Measurements from ENCODE around the gene UGT1A5. TPM values are rescaled to one million over a fixed set of nuclear protein-coding genes. Genes with fewer than 3 reads are reported as not detected.

Gene UGT1A5
- polyA plus RNA-seq, 2 donors = 0.01 to 2.9 TPM

DNA sequence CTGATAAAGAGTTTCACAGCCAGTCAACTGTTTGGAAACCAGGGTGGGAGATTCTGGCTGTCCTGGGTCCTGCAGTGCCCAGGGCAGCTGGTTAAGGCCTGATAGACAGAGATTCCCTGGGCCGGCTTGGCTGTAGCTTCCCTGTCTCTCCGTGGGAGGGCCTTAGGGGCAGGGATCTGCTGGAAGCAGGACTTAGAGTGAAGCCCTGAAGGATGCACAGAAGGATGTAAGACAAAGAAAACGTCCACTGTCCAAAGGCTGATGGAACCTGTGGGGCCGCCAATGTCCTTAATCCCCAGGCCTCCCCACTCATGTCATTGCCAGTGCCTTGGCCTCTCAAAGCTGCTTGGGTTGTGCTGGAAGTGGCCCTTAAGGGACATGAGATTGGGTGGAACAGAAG is 98.4 kb downstream of the UGT1A5 start:
- WGBS, 2 donors = 70 to 86% methylated on average over 4 of the region's 4 CpGs
- H3K4me3 ChIP-seq (ENCODE audit: low read depth in 1 of 2, low read length in 2 of 2) = no peak overlapping the region
- H3K4me1 ChIP-seq (ENCODE audit: control insufficient read depth in 2 of 2, insufficient read depth in 2 of 2, low read length in 1 of 2) = no peaks in the 10 kb centered on the region
- H3K27ac ChIP-seq (ENCODE audit: low read depth in 2 of 2, low read length in 1 of 2) = no peak overlapping the region
- H3K9me3 ChIP-seq (ENCODE audit: control insufficient read depth in 2 of 2, insufficient read depth in 1 of 2, low read depth in 1 of 2, low read length in 1 of 2) = peaks cover 0 to 2% of the 10 kb centered on the region in 2 donors
- no peaks in the 10 kb centered on the region for H3K36me3 ChIP-seq (ENCODE audit: control insufficient read depth in 2 of 2, insufficient read depth in 2 of 2, low read length in 1 of 2)
- no peaks in the 10 kb centered on the region for H3K27me3 ChIP-seq (ENCODE audit: control insufficient read depth in 1 of 2, insufficient read depth in 2 of 2, low read length in 2 of 2)

DNA sequence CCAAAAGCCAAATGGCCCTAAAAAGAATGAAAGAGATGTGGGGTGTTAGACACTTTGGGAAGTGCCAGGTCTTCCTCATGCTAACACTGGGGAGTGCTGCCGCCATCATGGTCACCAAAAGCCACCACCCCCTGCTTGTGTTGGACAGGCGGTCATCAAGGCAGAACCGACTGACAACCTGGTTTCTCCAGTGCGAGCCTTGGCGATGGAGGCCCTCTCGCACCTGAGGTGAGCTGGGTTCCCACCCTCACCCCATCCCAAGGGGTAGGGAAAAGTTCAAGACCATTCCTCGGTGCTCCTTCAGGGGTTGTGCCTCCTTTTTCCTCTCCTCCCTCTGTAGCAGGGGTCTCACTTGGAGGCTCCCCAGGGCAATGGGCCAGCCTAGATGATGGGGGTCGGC is 99.0 kb downstream of the UGT1A5 start:
- no peak overlapping the region for H3K4me3 ChIP-seq (ENCODE audit: low read depth in 1 of 2, low read length in 2 of 2)
- 86 to 91% methylated on average over 8 of the region's 8 CpGs for WGBS, 2 donors
- H3K4me1 ChIP-seq (ENCODE audit: control insufficient read depth in 2 of 2, insufficient read depth in 2 of 2, low read length in 1 of 2) = no peaks in the 10 kb centered on the region

DNA sequence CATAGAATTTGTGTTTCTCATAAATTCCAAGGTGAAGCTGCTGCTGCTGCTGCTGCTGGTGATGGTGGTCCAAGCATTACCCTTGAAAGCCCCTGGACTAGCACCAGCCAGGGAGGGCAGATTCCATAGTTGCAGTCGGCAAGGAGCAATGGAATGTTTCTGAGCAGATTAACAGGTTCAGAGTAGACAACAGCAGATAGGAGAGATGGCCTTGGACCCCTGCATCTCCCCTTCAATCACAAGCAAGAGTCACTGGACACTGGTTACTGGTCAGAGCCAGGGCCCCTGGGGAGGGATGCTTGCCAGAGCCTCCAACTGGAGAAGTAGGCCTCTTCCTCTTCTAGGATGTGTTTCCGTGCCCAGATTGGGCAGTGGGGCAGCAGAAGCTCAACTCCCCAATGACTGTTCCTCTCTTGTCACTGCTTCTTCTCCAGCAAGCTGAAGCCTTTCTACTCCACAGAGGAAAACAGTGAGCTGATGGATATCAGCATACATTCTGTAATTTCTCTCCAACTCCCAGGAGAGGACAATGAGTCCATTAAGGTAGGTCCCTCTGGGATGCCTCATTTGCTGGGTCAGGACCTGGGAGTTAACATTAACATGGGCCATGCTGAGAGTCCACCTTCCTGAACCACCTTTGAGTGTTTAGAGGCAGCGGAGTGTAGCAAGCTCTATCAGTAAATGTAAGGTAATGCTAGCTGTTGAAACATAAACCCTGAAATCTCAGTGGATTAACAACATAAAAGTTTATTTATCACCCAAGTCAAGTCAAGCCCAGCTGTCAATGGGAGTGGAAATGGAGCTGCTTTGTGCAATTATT is 100.7 kb downstream of the UGT1A5 start:
- H3K36me3 ChIP-seq (ENCODE audit: control insufficient read depth in 2 of 2, insufficient read depth in 2 of 2, low read length in 1 of 2) = no peaks in the 10 kb centered on the region
- no peak overlapping the region for H3K4me3 ChIP-seq (ENCODE audit: low read depth in 1 of 2, low read length in 2 of 2)
- WGBS, 2 donors = 81 to 88% methylated on average over 3 of the region's 3 CpGs
- peaks cover 0 to 2% of the 10 kb centered on the region in 2 donors for H3K4me1 ChIP-seq (ENCODE audit: control insufficient read depth in 2 of 2, insufficient read depth in 2 of 2, low read length in 1 of 2)
- no peak overlapping the region for H3K27ac ChIP-seq (ENCODE audit: low read depth in 2 of 2, low read length in 1 of 2)
- H3K9me3 ChIP-seq (ENCODE audit: control insufficient read depth in 2 of 2, insufficient read depth in 1 of 2, low read depth in 1 of 2, low read length in 1 of 2) = peaks cover 0 to 5% of the 10 kb centered on the region in 2 donors
- H3K27me3 ChIP-seq (ENCODE audit: control insufficient read depth in 1 of 2, insufficient read depth in 2 of 2, low read length in 2 of 2) = no peaks in the 10 kb centered on the region

More for the DNA sequence above, 99.0 kb downstream of the UGT1A5 start:
- H3K27ac ChIP-seq (ENCODE audit: low read depth in 2 of 2, low read length in 1 of 2) = no peak overlapping the region
- H3K9me3 ChIP-seq (ENCODE audit: control insufficient read depth in 2 of 2, insufficient read depth in 1 of 2, low read depth in 1 of 2, low read length in 1 of 2) = peaks cover 0 to 5% of the 10 kb centered on the region in 2 donors
- no peaks in the 10 kb centered on the region for H3K36me3 ChIP-seq (ENCODE audit: control insufficient read depth in 2 of 2, insufficient read depth in 2 of 2, low read length in 1 of 2)
- H3K27me3 ChIP-seq (ENCODE audit: control insufficient read depth in 1 of 2, insufficient read depth in 2 of 2, low read length in 2 of 2) = no peaks in the 10 kb centered on the region

- H3K4me3 ChIP-seq (ENCODE audit: low read depth in 1 of 2, low read length in 2 of 2) = no peak overlapping the region
- peaks cover 0 to 2% of the 10 kb centered on the region in 2 donors for H3K4me1 ChIP-seq (ENCODE audit: control insufficient read depth in 2 of 2, insufficient read depth in 2 of 2, low read length in 1 of 2)
- peaks cover 0 to 5% of the 10 kb centered on the region in 2 donors for H3K9me3 ChIP-seq (ENCODE audit: control insufficient read depth in 2 of 2, insufficient read depth in 1 of 2, low read depth in 1 of 2, low read length in 1 of 2)
- no peak overlapping the region for H3K27ac ChIP-seq (ENCODE audit: low read depth in 2 of 2, low read length in 1 of 2)
- H3K27me3 ChIP-seq (ENCODE audit: control insufficient read depth in 1 of 2, insufficient read depth in 2 of 2, low read length in 2 of 2) = no peaks in the 10 kb centered on the region
- no peaks in the 10 kb centered on the region for H3K36me3 ChIP-seq (ENCODE audit: control insufficient read depth in 2 of 2, insufficient read depth in 2 of 2, low read length in 1 of 2)
- 62% methylated on average over 2 of the region's 2 CpGs for WGBS, 2 donors
Measured at GRCh38 chr2:233814056-233814835, 101.5 kb downstream of the UGT1A5 start.

DNA sequence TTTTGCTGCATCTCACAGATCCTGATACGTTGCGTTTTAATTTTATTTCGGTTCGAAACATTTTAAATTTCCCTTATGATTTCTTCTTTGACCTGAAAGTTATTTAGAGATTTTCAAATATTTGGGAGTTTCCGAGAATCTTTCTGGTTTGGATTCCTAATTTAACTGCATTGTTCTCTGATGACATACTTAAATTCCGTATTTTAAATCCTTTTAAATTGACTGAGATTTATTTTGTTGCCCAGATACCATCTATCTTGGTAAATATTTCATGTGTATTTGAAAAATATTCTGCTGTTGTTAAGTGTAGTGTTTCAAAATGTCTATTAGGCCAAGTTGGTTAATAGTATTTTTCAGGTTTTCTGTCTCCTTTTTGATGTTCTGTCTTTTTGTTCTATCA is 103.2 kb downstream of the UGT1A5 start:
- peaks cover 0 to 2% of the 10 kb centered on the region in 2 donors for H3K4me1 ChIP-seq (ENCODE audit: control insufficient read depth in 2 of 2, insufficient read depth in 2 of 2, low read length in 1 of 2)
- H3K9me3 ChIP-seq (ENCODE audit: control insufficient read depth in 2 of 2, insufficient read depth in 1 of 2, low read depth in 1 of 2, low read length in 1 of 2) = peaks cover 0 to 5% of the 10 kb centered on the region in 2 donors
- H3K4me3 ChIP-seq (ENCODE audit: low read depth in 1 of 2, low read length in 2 of 2) = no peak overlapping the region
- H3K27ac ChIP-seq (ENCODE audit: low read depth in 2 of 2, low read length in 1 of 2) = no peak overlapping the region
- no peaks in the 10 kb centered on the region for H3K36me3 ChIP-seq (ENCODE audit: control insufficient read depth in 2 of 2, insufficient read depth in 2 of 2, low read length in 1 of 2)
- WGBS, 2 donors = 76 to 84% methylated on average over 6 of the region's 6 CpGs
- no peaks in the 10 kb centered on the region for H3K27me3 ChIP-seq (ENCODE audit: control insufficient read depth in 1 of 2, insufficient read depth in 2 of 2, low read length in 2 of 2)

- peaks cover 0 to 2% of the 10 kb centered on the region in 2 donors for H3K4me1 ChIP-seq (ENCODE audit: control insufficient read depth in 2 of 2, insufficient read depth in 2 of 2, low read length in 1 of 2)
- H3K36me3 ChIP-seq (ENCODE audit: control insufficient read depth in 2 of 2, insufficient read depth in 2 of 2, low read length in 1 of 2) = no peaks in the 10 kb centered on the region
- no peak overlapping the region for H3K4me3 ChIP-seq (ENCODE audit: low read depth in 1 of 2, low read length in 2 of 2)
- peaks cover 0 to 3% of the 10 kb centered on the region in 2 donors for H3K9me3 ChIP-seq (ENCODE audit: control insufficient read depth in 2 of 2, insufficient read depth in 1 of 2, low read depth in 1 of 2, low read length in 1 of 2)
- H3K27ac ChIP-seq (ENCODE audit: low read depth in 2 of 2, low read length in 1 of 2) = no peak overlapping the region
- WGBS, 2 donors = 55 to 58% methylated on average over 2 of the region's 2 CpGs
- no peaks in the 10 kb centered on the region for H3K27me3 ChIP-seq (ENCODE audit: control insufficient read depth in 1 of 2, insufficient read depth in 2 of 2, low read length in 2 of 2)
Measured at GRCh38 chr2:233816334-233816733, 103.6 kb downstream of the UGT1A5 start.

- Histone ChIP-seq H3K4me3 (ENCODE audit: low read depth in 1 of 2, low read length in 2 of 2) (no peak overlapping the region), H3K27ac (ENCODE audit: low read depth in 2 of 2, low read length in 1 of 2) (no peak overlapping the region), H3K36me3 (ENCODE audit: control insufficient read depth in 2 of 2, insufficient read depth in 2 of 2, low read length in 1 of 2) (no peaks in the 10 kb centered on the region), H3K4me1 (ENCODE audit: control insufficient read depth in 2 of 2, insufficient read depth in 2 of 2, low read length in 1 of 2) (peaks cover 0 to 2% of the 10 kb centered on the region in 2 donors), H3K27me3 (ENCODE audit: control insufficient read depth in 1 of 2, insufficient read depth in 2 of 2, low read length in 2 of 2) (no peaks in the 10 kb centered on the region), H3K9me3 (ENCODE audit: control insufficient read depth in 2 of 2, insufficient read depth in 1 of 2, low read depth in 1 of 2, low read length in 1 of 2) (peaks cover 0 to 2% of the 10 kb centered on the region in 2 donors)
- WGBS, 2 donors = 81 to 88% methylated on average over 4 of the region's 4 CpGs
Measured at GRCh38 chr2:233816771-233817170, 104.1 kb downstream of the UGT1A5 start.

GRCh38 chr2:233817361-233817911 is 104.7 kb downstream of the UGT1A5 start:
- no peak overlapping the region for H3K27ac ChIP-seq (ENCODE audit: low read depth in 2 of 2, low read length in 1 of 2)
- H3K4me3 ChIP-seq (ENCODE audit: low read depth in 1 of 2, low read length in 2 of 2) = no peak overlapping the region
- no peaks in the 10 kb centered on the region for H3K27me3 ChIP-seq (ENCODE audit: control insufficient read depth in 1 of 2, insufficient read depth in 2 of 2, low read length in 2 of 2)
- H3K36me3 ChIP-seq (ENCODE audit: control insufficient read depth in 2 of 2, insufficient read depth in 2 of 2, low read length in 1 of 2) = no peaks in the 10 kb centered on the region
- WGBS, 2 donors = 74 to 80% methylated on average over 3 of the region's 3 CpGs
- peaks cover 0 to 2% of the 10 kb centered on the region in 2 donors for H3K9me3 ChIP-seq (ENCODE audit: control insufficient read depth in 2 of 2, insufficient read depth in 1 of 2, low read depth in 1 of 2, low read length in 1 of 2)
- peaks cover 0 to 2% of the 10 kb centered on the region in 2 donors for H3K4me1 ChIP-seq (ENCODE audit: control insufficient read depth in 2 of 2, insufficient read depth in 2 of 2, low read length in 1 of 2)

DNA sequence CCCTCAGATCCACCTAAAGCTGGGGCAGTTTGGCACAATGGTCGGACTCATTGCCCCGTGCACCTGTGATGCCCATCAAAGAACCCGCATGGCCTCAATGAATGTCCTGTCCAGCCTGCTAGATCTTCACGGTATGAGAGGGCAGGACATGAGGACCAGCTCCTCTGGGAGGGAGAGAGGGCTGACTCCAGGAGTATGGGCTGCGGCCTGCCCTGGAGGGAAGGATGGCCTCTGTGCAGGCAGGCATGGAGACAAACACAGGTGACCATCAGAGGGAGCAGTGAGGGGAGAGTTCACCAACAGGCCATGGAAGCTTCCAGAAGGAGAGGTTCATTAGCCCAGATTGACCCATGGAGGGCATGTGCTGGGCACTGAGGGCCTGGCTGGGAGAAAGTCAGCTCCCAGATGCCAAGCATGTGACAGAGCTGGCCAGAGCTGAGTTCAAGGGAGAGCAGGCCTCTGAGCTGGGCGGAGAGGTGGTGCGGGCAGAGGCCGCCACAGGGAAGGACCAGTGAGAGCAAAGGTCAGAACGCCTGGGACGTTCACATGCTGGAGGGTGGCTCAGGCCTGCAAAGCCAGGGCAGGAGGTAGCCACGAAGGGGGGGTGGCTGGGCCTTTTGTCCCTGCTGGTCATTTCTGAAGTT is 105.4 kb downstream of the UGT1A5 start:
- Histone ChIP-seq H3K4me3 (ENCODE audit: low read depth in 1 of 2, low read length in 2 of 2) (no peak overlapping the region), H3K4me1 (ENCODE audit: control insufficient read depth in 2 of 2, insufficient read depth in 2 of 2, low read length in 1 of 2) (peaks cover 0 to 2% of the 10 kb centered on the region in 2 donors), H3K9me3 (ENCODE audit: control insufficient read depth in 2 of 2, insufficient read depth in 1 of 2, low read depth in 1 of 2, low read length in 1 of 2) (peaks cover 0 to 2% of the 10 kb centered on the region in 2 donors), H3K36me3 (ENCODE audit: control insufficient read depth in 2 of 2, insufficient read depth in 2 of 2, low read length in 1 of 2) (no peaks in the 10 kb centered on the region), H3K27ac (ENCODE audit: low read depth in 2 of 2, low read length in 1 of 2) (no peak overlapping the region), H3K27me3 (ENCODE audit: control insufficient read depth in 1 of 2, insufficient read depth in 2 of 2, low read length in 2 of 2) (no peaks in the 10 kb centered on the region)
- WGBS, 2 donors = 92 to 93% methylated on average over 11 of the region's 11 CpGs

Data from esophagus (tissue), 2 donors.